ENCODE results near the gene DCBLD2.

DCBLD2 gene

GRCh38 chr3:98793971-98794370 lies 107.5 kb downstream of the DCBLD2 start:
- DNase-seq (ENCODE audit: low spot score) = no peak

- DNase-seq (ENCODE audit: low spot score) = no peak
Measured at GRCh38 chr3:98791341-98792325, 109.9 kb downstream of the DCBLD2 start.

- DNase-seq (ENCODE audit: low spot score) = no peak
Measured at GRCh38 chr3:98788651-98789050, 112.8 kb downstream of the DCBLD2 start.

GRCh38 chr3:98787181-98787580 lies 114.3 kb downstream of the DCBLD2 start:
- no peak for DNase-seq (ENCODE audit: low spot score)

- no peak for DNase-seq (ENCODE audit: low spot score)
Measured at GRCh38 chr3:98786364-98787006, 115.0 kb downstream of the DCBLD2 start.

- DNase-seq (ENCODE audit: low spot score) = peak; percentile 48
Measured at GRCh38 chr3:98784666-98785600, 116.6 kb downstream of the DCBLD2 start.

GRCh38 chr3:98784042-98784441 lies 117.5 kb downstream of the DCBLD2 start:
- DNase-seq (ENCODE audit: low spot score) = no peak

GRCh38 chr3:98782824-98783500 lies 118.5 kb downstream of the DCBLD2 start:
- no peak for DNase-seq (ENCODE audit: low spot score)

- no peak for DNase-seq (ENCODE audit: low spot score)
Measured at GRCh38 chr3:98780343-98780742, 121.2 kb downstream of the DCBLD2 start.

GRCh38 chr3:98779541-98780335 lies 121.8 kb downstream of the DCBLD2 start:
- DNase-seq (ENCODE audit: low spot score) = no peak

- DNase-seq (ENCODE audit: low spot score) = peak; percentile 23
Measured at GRCh38 chr3:98778852-98779413, 122.6 kb downstream of the DCBLD2 start.

- DNase-seq (ENCODE audit: low spot score) = no peak
Measured at GRCh38 chr3:98778383-98778782, 123.1 kb downstream of the DCBLD2 start.

- no peak for DNase-seq (ENCODE audit: low spot score)
Measured at GRCh38 chr3:98777801-98778220, 123.7 kb downstream of the DCBLD2 start.

GRCh38 chr3:98777286-98777685 lies 124.2 kb downstream of the DCBLD2 start:
- no peak for DNase-seq (ENCODE audit: low spot score)

- no peak for DNase-seq (ENCODE audit: low spot score)
Measured at GRCh38 chr3:98776140-98776493, 125.4 kb downstream of the DCBLD2 start.

GRCh38 chr3:98775459-98776139 lies 125.9 kb downstream of the DCBLD2 start:
- no peak for DNase-seq (ENCODE audit: low spot score)

GRCh38 chr3:98772022-98772421 lies 129.5 kb downstream of the DCBLD2 start:
- DNase-seq (ENCODE audit: low spot score) = no peak

GRCh38 chr3:98770261-98771039 lies 131.0 kb downstream of the DCBLD2 start:
- DNase-seq (ENCODE audit: low spot score) = no peak

- DNase-seq (ENCODE audit: low spot score) = no peak
Measured at GRCh38 chr3:98769448-98769847, 132.0 kb downstream of the DCBLD2 start.

All from AG08396 (cell line).